HT-29 (cell line): ENCODE data around the gene CFAP107. TPM values are rescaled to one million over a fixed set of nuclear protein-coding genes. Genes with fewer than 3 reads are reported as not detected.
"Not testable (repeated sequence)": the region's sequence is repeated elsewhere in the genome, so short reads cannot be mapped to it uniquely, and the experiment has no call there.

Experiments used
- DNase-seq: peaks from one replicate; pipeline ENCODE4 v3.0.0-alpha.2; 2015; ENCODE audit warnings: low spot score
- total RNA-seq: library from RNA; depleted of rRNA; stranded (reverse); fragments of >200 nt; shearing (Covaris generic); gene quantifications from 2 replicates; pipeline ENCODE4 v1.2.3, GENCODE V29; 2014; rRNA removed

CFAP107 gene
- total RNA-seq, 1 experiment from 2014 or later, result not detected

GRCh38 chr1:12778061-12778460 is 32.1 kb downstream of the CFAP107 start:
- DNase-seq, result no peak

GRCh38 chr1:12778907-12779306 is 32.9 kb downstream of the CFAP107 start:
- no peak for DNase-seq

GRCh38 chr1:12781488-12781887 is 35.5 kb downstream of the CFAP107 start:
- DNase-seq, result not testable (repeated sequence)

GRCh38 chr1:12783783-12784182 is 37.8 kb downstream of the CFAP107 start:
- DNase-seq, result peak; percentile 42

- DNase-seq, result not testable (repeated sequence)
These were observed 38.7 kb downstream of the CFAP107 start for GRCh38 chr1:12784729-12785128.

- not testable (repeated sequence) for DNase-seq
These were observed 45.1 kb downstream of the CFAP107 start, which contains the start of gene PRAMEF1 for GRCh38 chr1:12791097-12791496. TSS of gene PRAMEF1 (plus strand) at chr1:12791397. CDS start at chr1:12793228, 1,831 bp downstream.

- no peak for DNase-seq
These were observed 52.9 kb downstream of the CFAP107 start for GRCh38 chr1:12798911-12799310.

GRCh38 chr1:12799730-12800129 is 53.7 kb downstream of the CFAP107 start:
- no peak for DNase-seq

- DNase-seq, result no peak
These were observed 63.9 kb downstream of the CFAP107 start for GRCh38 chr1:12809933-12810332.

- no peak for DNase-seq
These were observed 64.8 kb downstream of the CFAP107 start for GRCh38 chr1:12810691-12811408.

GRCh38 chr1:12811409-12811784 is 65.4 kb downstream of the CFAP107 start:
- DNase-seq, result no peak

Other genes with a start within 250 kb of the CFAP107 start
- gene DHRS3, start 128.0 kb upstream of the CFAP107 start, total RNA-seq, result 84.8 and 90.2 TPM in 2 replicates
- gene AADACL4, start 102.1 kb upstream of the CFAP107 start, total RNA-seq, result not detected in 2 replicates
- not detected in 2 replicates for gene AADACL3, start 30.1 kb upstream of the CFAP107 start, total RNA-seq
- gene PRAMEF12, start 27.5 kb downstream of the CFAP107 start, total RNA-seq, result not detected in 2 replicates
- gene PRAMEF1, start 45.2 kb downstream of the CFAP107 start, total RNA-seq, result not detected in 2 replicates
- not detected in 2 replicates for gene PRAMEF11, start 85.2 kb downstream of the CFAP107 start, total RNA-seq
- not detected in 2 replicates for gene HNRNPCL1, start 102.5 kb downstream of the CFAP107 start, total RNA-seq
- not detected in 2 replicates for gene PRAMEF2, start 110.9 kb downstream of the CFAP107 start, total RNA-seq
- not detected in 2 replicates for gene PRAMEF4, start 140.0 kb downstream of the CFAP107 start, total RNA-seq
- gene PRAMEF10, start 152.1 kb downstream of the CFAP107 start, total RNA-seq, result not detected in 2 replicates
- gene PRAMEF7, start 170.4 kb downstream of the CFAP107 start, total RNA-seq, result not detected in 2 replicates
- gene PRAMEF6, start 201.4 kb downstream of the CFAP107 start, total RNA-seq, result not detected in 2 replicates